Putamen (tissue), 1 donor: Measurements from ENCODE around the gene SH3RF3.

Source experiments
- DNase-seq: peaks from one replicate; pipeline ENCODE4 v3.0.0-alpha.2; 2016; ENCODE audit warnings: low spot score

SH3RF3 gene

GRCh38 chr2:109436610-109437225 lies 307.7 kb downstream of the SH3RF3 start:
- DNase-seq = no peak

- no peak for DNase-seq
Observed at GRCh38 chr2:109437325-109438090, 308.5 kb downstream of the SH3RF3 start.

- no peak for DNase-seq
Observed at GRCh38 chr2:109438146-109438545, 309.1 kb downstream of the SH3RF3 start.

GRCh38 chr2:109438773-109439389 lies 309.9 kb downstream of the SH3RF3 start:
- peak; percentile 74 for DNase-seq

- no peak for DNase-seq
Observed at GRCh38 chr2:109439390-109439786, 310.4 kb downstream of the SH3RF3 start.

- no peak for DNase-seq
Observed at GRCh38 chr2:109439986-109440385, 311.0 kb downstream of the SH3RF3 start.

- DNase-seq = no peak
Observed at GRCh38 chr2:109440499-109441156, 311.6 kb downstream of the SH3RF3 start.

- no peak for DNase-seq
Observed at GRCh38 chr2:109442715-109443319, 313.8 kb downstream of the SH3RF3 start.

- no peak for DNase-seq
Observed at GRCh38 chr2:109444916-109445315, 315.9 kb downstream of the SH3RF3 start.

- DNase-seq = no peak
Observed at GRCh38 chr2:109446278-109447131, 317.5 kb downstream of the SH3RF3 start.

GRCh38 chr2:109447251-109447661 lies 318.3 kb downstream of the SH3RF3 start:
- DNase-seq = no peak

GRCh38 chr2:109447776-109448175 lies 318.8 kb downstream of the SH3RF3 start:
- no peak for DNase-seq

- no peak for DNase-seq
Observed at GRCh38 chr2:109448207-109448606, 319.2 kb downstream of the SH3RF3 start.

GRCh38 chr2:109448946-109449788 lies 320.2 kb downstream of the SH3RF3 start:
- no peak for DNase-seq

- DNase-seq = no peak
Observed at GRCh38 chr2:109450574-109451273, 321.7 kb downstream of the SH3RF3 start.

GRCh38 chr2:109451671-109452070 lies 322.7 kb downstream of the SH3RF3 start:
- DNase-seq = no peak

- no peak for DNase-seq
Observed at GRCh38 chr2:109452318-109453305, 323.6 kb downstream of the SH3RF3 start.

GRCh38 chr2:109453371-109453995 lies 324.5 kb downstream of the SH3RF3 start:
- no peak for DNase-seq
